CD14-positive monocyte (primary cell): ENCODE results near the gene PDGFB. TPM values are rescaled to one million over a fixed set of nuclear protein-coding genes. Genes with fewer than 3 reads are reported as not detected.

Source experiments
- DNase-seq, 3 donors: peaks; one replicate each; pipeline ENCODE4 v3.0.0-alpha.2; 2011 to 2022
- H2AFZ ChIP-seq: 2 replicates; pipeline ENCODE4 v1.6.0; 2012; ENCODE audit warnings: mild to moderate bottlenecking, low read depth, low read length, inconsistent platforms; ENCODE audit not compliant: insufficient read depth, poor library complexity, severe bottlenecking
- H3K27ac ChIP-seq, 2 donors: 1 replicate in 1 of 2; 2 replicates in 1 of 2; pipeline ENCODE4 v1.5.1; 2012 to 2013; ENCODE audit warnings: low read length in 2 of 2, control low read depth in 1 of 2, inconsistent platforms in 1 of 2, low read depth in 1 of 2, mild to moderate bottlenecking in 1 of 2
- H3K27me3 ChIP-seq, 2 donors: one replicate each; pipeline versions ENCODE4 v1.6.0 to v1.6.1; 2011 to 2013; ENCODE audit warnings: low read length in 2 of 2; ENCODE audit not compliant: control insufficient read depth in 2 of 2, insufficient read depth in 2 of 2
- H3K36me3 ChIP-seq, 2 donors: replicated peaks in 1 of 2; 1 replicate in 1 of 2; 2 replicates in 1 of 2; pipeline versions ENCODE4 v1.5.1 to v1.6.1; 2012 to 2013; ENCODE audit warnings: low read length in 2 of 2, control low read depth in 1 of 2, inconsistent platforms in 1 of 2, mild to moderate bottlenecking in 1 of 2; ENCODE audit not compliant: insufficient read depth in 2 of 2, control insufficient read depth in 1 of 2
- H3K4me1 ChIP-seq, 2 donors: 1 replicate in 1 of 2; 2 replicates in 1 of 2; pipeline versions ENCODE4 v1.5.1 to v1.6.1; 2012 to 2013; ENCODE audit warnings: low read length in 2 of 2, control low read depth in 1 of 2, inconsistent platforms in 1 of 2, mild to moderate bottlenecking in 1 of 2, moderate library complexity in 1 of 2; ENCODE audit not compliant: insufficient read depth in 2 of 2, control insufficient read depth in 1 of 2
- H3K4me2 ChIP-seq: replicated peaks from 2 replicates; pipeline ENCODE3; 2012; ENCODE audit warnings: low read length, moderate library complexity, mild to moderate bottlenecking; ENCODE audit not compliant: poor library complexity, severe bottlenecking; ENCODE audit errors: extremely low read depth
- H3K4me3 ChIP-seq, 3 experiments: fragments of 200-600 bp in 1 of 3; sonication (generic) in 1 of 3; replicated peaks in 1 of 3; 1 replicate in 2 of 3; 2 replicates in 1 of 3; pipeline ENCODE4 v1.5.1; 2011 to 2013; ENCODE audit warnings: low read length in 3 of 3, mild to moderate bottlenecking in 3 of 3, control low read depth in 2 of 3, low read depth in 2 of 3, inconsistent platforms in 1 of 3, moderate library complexity in 1 of 3
- H3K79me2 ChIP-seq: 2 replicates; pipeline ENCODE4 v1.6.0; 2012; ENCODE audit warnings: mild to moderate bottlenecking, control low read depth, inconsistent platforms, low read length, moderate library complexity; ENCODE audit not compliant: insufficient read depth
- H3K9ac ChIP-seq: 2 replicates; pipeline ENCODE4 v1.6.0; 2017; ENCODE audit warnings: low read length, mild to moderate bottlenecking; ENCODE audit not compliant: insufficient read depth, poor library complexity, severe bottlenecking
- H3K9me3 ChIP-seq, 2 donors: replicated peaks in 1 of 2; 1 replicate in 1 of 2; 2 replicates in 1 of 2; pipeline versions ENCODE4 v1.5.1 to v1.6.1; 2012 to 2013; ENCODE audit warnings: low read length in 2 of 2, control low read depth in 1 of 2; ENCODE audit not compliant: control insufficient read depth in 1 of 2, insufficient read depth in 1 of 2
- H4K20me1 ChIP-seq: 2 replicates; pipeline ENCODE4 v1.6.0; 2012; ENCODE audit warnings: mild to moderate bottlenecking, low read length, control low read depth, moderate library complexity; ENCODE audit not compliant: insufficient read depth
- H3K27ac Mint-ChIP-seq, 7 donors: one replicate each; pipeline ENCODE4 v1.8.0; 2020; ENCODE audit warnings: mild to moderate bottlenecking in 7 of 7, mixed read lengths in 7 of 7, moderate library complexity in 6 of 7, inconsistent platforms in 2 of 7
- H3K27me3 Mint-ChIP-seq, 3 donors: one replicate each; pipeline ENCODE4 v1.8.0; 2021 to 2022; ENCODE audit warnings: low read depth in 3 of 3, mild to moderate bottlenecking in 3 of 3, mixed read lengths in 3 of 3, moderate library complexity in 3 of 3, inconsistent platforms in 1 of 3
- H3K36me3 Mint-ChIP-seq, 2 donors: one replicate each; pipeline ENCODE4 v1.8.0; 2020; ENCODE audit warnings: mixed read lengths in 2 of 2, inconsistent platforms in 1 of 2, mild to moderate bottlenecking in 1 of 2
- H3K4me1 Mint-ChIP-seq: one replicate; pipeline ENCODE4 v1.8.0; 2020; ENCODE audit warnings: mild to moderate bottlenecking, mixed read lengths
- H3K4me3 Mint-ChIP-seq, 2 donors: one replicate each; pipeline ENCODE4 v1.8.0; 2020; ENCODE audit warnings: mild to moderate bottlenecking in 2 of 2, mixed read lengths in 2 of 2, moderate library complexity in 1 of 2
- H3K9me3 Mint-ChIP-seq, 7 donors: one replicate each; pipeline ENCODE4 v1.8.0; 2020 to 2022; ENCODE audit warnings: mixed read lengths in 7 of 7, mild to moderate bottlenecking in 6 of 7, moderate library complexity in 6 of 7, inconsistent platforms in 2 of 7
- WGBS: methylation state at CpG from one replicate; pipeline ENCODE4 v1.1.5; 2013; ENCODE audit warnings: missing lambda C conversion rate; ENCODE audit not compliant: insufficient coverage; 5-methylcytosine and 5-hydroxymethylcytosine counted together
- intact Hi-C, 2 donors: fragments of 100-400 bp; cut with micrococcal nuclease; formaldehyde crosslinking; loops; one replicate each; pipeline versions ENCODE4 v1.15.0 to v1.15.1; 2023
- polyA plus RNA-seq, 3 donors: library from polyadenylated mRNA; depleted of rRNA in 1 of 3; unstranded in 2 of 3; stranded (reverse) in 1 of 3; fragments of 300-500 nt in 2 of 3; fragments of >200 nt in 1 of 3; fragmentation: Illumina TruSeq in 2 of 3; gene quantifications; 1 replicate in 2 of 3; 2 replicates in 1 of 3; pipeline ENCODE4 v1.2.3, GENCODE V29; 2012 to 2021
- TF ChIP-seq, protein P1 (sequence below): fragments of 200-600 bp; IDR thresholded peaks from one replicate; pipeline ENCODE4 v1.8.0; 2022; ENCODE audit warnings: antibody characterized with exemption, mild to moderate bottlenecking

PDGFB gene
- polyA plus RNA-seq, 3 donors = 0.15 TPM; not detected in 2

DNA sequence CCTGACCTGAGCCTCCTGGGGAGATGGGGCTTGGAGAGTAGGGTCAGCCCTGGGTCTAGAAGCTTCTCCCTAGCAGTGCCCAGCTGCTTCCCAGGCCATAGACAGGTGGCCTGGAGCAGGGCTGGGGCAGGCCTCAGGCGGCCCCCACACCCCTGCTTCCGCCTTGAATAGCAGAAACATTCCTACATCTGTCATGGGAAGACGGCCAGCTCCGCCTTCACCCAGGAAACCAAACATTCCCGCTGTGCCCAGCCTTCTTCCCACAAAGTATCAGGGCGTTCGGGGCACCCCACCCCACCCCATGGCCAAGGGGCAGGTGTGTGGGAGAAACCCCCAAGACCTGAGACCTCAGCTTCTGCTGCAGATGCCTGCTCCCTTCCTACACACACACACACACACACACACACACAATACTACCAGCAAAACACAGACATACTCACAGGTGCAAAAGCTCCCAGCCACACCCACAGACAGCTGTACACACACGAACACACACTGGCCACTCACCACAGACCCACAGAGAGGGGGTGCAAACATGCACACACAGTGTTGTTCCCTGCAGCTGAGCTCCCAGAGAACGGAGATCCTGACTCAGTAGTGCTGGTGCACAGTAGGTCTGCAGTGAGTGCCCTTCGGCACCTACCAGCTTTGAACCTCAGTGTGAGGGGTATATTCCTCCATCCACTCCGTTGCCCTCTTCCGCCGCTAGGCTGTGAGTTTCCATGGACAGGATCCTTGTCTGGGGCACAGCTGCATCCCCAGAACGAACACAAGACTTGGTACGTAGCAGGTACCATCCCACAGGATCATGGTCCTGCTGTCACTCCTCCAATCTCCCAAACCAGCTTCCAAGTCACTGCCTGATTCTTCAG is 37.4 kb downstream of the PDGFB start:
- H3K27ac Mint-ChIP-seq = no peak overlapping the region

DNA sequence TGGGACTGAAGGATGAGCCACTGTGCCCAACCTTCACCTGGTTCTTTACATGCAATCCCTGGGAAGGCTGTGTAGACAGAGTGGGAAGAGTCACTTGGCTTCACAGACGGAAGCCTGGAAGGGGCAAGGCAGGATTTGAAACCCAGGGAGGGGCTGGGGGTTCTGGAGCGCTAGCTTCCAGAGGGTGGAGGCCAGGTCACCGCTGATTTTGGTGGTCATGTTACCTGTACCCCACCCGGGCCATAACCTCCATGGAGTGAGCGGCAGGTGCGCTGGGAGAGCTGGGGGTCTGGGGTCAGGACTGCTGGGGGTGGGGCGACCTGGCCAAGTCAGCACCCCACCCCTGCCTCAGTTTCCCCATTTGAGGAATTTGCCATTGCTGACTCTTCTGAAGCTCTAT is 38.3 kb downstream of the PDGFB start:
- no peaks in the 10 kb centered on the region for H3K36me3 ChIP-seq
- Mint-ChIP-seq H3K4me1 (no peaks in the 10 kb centered on the region), H3K4me3 (no peak overlapping the region), H3K36me3 (no peaks in the 10 kb centered on the region), H3K9me3 (peaks cover 0 to 3% (median 0%) of the 10 kb centered on the region in 7 donors), H3K27ac (no peak overlapping the region), H3K27me3 (peaks cover 8 to 30% (median 23%) of the 10 kb centered on the region in 3 donors)
- H2AFZ ChIP-seq = no peak overlapping the region
- DNase-seq = no peak
- no peaks in the 10 kb centered on the region for H3K27me3 ChIP-seq
- no peak overlapping the region for H3K27ac ChIP-seq
- TF ChIP-seq, protein P1, sequence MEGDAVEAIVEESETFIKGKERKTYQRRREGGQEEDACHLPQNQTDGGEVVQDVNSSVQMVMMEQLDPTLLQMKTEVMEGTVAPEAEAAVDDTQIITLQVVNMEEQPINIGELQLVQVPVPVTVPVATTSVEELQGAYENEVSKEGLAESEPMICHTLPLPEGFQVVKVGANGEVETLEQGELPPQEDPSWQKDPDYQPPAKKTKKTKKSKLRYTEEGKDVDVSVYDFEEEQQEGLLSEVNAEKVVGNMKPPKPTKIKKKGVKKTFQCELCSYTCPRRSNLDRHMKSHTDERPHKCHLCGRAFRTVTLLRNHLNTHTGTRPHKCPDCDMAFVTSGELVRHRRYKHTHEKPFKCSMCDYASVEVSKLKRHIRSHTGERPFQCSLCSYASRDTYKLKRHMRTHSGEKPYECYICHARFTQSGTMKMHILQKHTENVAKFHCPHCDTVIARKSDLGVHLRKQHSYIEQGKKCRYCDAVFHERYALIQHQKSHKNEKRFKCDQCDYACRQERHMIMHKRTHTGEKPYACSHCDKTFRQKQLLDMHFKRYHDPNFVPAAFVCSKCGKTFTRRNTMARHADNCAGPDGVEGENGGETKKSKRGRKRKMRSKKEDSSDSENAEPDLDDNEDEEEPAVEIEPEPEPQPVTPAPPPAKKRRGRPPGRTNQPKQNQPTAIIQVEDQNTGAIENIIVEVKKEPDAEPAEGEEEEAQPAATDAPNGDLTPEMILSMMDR = no peak
- no peaks in the 10 kb centered on the region for H4K20me1 ChIP-seq
- intact Hi-C loops = loop anchor here in 1 of 2 donors (5.0 kb wide), 1 partner anchor 41 kb away; no protein-coding TSS in a partner anchor
- no peaks in the 10 kb centered on the region for H3K9me3 ChIP-seq
- no peaks in the 10 kb centered on the region for H3K79me2 ChIP-seq
- no peak overlapping the region for H3K9ac ChIP-seq
- no peak overlapping the region for H3K4me3 ChIP-seq
- no peaks in the 10 kb centered on the region for H3K4me1 ChIP-seq
- H3K4me2 ChIP-seq = no peak overlapping the region
- WGBS = 100% methylated on average over 2 of the region's 7 CpGs

More for the DNA sequence above, 37.4 kb downstream of the PDGFB start:
- Histone ChIP-seq H3K9me3 (no peaks in the 10 kb centered on the region), H3K9ac (no peak overlapping the region), H3K4me2 (no peak overlapping the region), H3K27ac (no peak overlapping the region), H4K20me1 (no peaks in the 10 kb centered on the region), H3K4me1 (no peaks in the 10 kb centered on the region), H3K4me3 (no peak overlapping the region), H3K27me3 (no peaks in the 10 kb centered on the region), H3K36me3 (no peaks in the 10 kb centered on the region), H2AFZ (no peak overlapping the region), H3K79me2 (no peaks in the 10 kb centered on the region)
- peaks cover 0 to 3% (median 0%) of the 10 kb centered on the region in 7 donors for H3K9me3 Mint-ChIP-seq
- no peaks in the 10 kb centered on the region for H3K4me1 Mint-ChIP-seq
- DNase-seq = no peak
- no peaks in the 10 kb centered on the region for H3K36me3 Mint-ChIP-seq
- TF ChIP-seq, protein P1 = no peak
- peak overlapping the region in 1 of 2 donors; percentile 0 for H3K4me3 Mint-ChIP-seq
- 70% methylated on average over 9 of the region's 15 CpGs for WGBS
- H3K27me3 Mint-ChIP-seq = peaks cover 9 to 34% (median 28%) of the 10 kb centered on the region in 3 donors
- intact Hi-C loops = loop anchor here in 1 of 2 donors (5.0 kb wide), 1 partner anchor 40 kb away; no protein-coding TSS in a partner anchor
